OCI-LY3 (cell line): ENCODE data around the gene EDEM3.

Experiments used
- EZH2phosphoT487 ChIP-seq: fragments of 200-600 bp; shearing (Covaris generic); IDR thresholded peaks from 2 replicates; pipeline ENCODE4 v1.6.1; 2018; ENCODE audit warnings: antibody characterized with exemption, mixed run types, low read depth
- TF ChIP-seq, protein P1 (sequence below): fragments of 200-600, 300-600 bp; sonication (generic); IDR thresholded peaks from 2 replicates; pipeline ENCODE4 v1.5.1; 2014; ENCODE audit warnings: antibody characterized with exemption, low read length, low read depth

DNA sequence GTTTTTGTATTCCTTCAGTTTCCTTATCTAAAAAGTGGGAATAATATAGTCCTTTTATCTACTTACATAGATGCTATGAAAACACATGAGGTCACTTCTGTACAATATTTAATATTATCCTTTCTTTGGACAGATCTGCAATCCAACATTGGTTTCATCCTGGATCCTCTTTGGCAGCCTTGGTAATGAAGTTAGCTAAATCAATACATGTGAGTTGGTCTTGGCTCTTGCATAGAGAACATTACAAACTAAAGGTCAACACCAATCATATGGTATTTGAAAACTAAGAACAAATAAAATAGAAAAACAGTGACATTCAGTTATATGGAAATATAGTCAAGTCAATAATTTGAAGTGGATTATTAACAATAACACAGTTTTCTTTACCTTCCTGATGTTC lies 3.2 kb upstream of the EDEM3 start:
- TF ChIP-seq, protein P1, sequence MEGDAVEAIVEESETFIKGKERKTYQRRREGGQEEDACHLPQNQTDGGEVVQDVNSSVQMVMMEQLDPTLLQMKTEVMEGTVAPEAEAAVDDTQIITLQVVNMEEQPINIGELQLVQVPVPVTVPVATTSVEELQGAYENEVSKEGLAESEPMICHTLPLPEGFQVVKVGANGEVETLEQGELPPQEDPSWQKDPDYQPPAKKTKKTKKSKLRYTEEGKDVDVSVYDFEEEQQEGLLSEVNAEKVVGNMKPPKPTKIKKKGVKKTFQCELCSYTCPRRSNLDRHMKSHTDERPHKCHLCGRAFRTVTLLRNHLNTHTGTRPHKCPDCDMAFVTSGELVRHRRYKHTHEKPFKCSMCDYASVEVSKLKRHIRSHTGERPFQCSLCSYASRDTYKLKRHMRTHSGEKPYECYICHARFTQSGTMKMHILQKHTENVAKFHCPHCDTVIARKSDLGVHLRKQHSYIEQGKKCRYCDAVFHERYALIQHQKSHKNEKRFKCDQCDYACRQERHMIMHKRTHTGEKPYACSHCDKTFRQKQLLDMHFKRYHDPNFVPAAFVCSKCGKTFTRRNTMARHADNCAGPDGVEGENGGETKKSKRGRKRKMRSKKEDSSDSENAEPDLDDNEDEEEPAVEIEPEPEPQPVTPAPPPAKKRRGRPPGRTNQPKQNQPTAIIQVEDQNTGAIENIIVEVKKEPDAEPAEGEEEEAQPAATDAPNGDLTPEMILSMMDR, result no peak
- TF ChIP-seq EZH2phosphoT487, result no peak
